HEK293 (cell line): ENCODE measurements around the gene TOR2A.

Source experiments
- AEBP2 ChIP-seq: fragments of 450-650 bp; formaldehyde crosslinking; IDR thresholded peaks from 2 replicates; pipeline ENCODE4 v1.5.1; 2016; ENCODE audit warnings: missing biosample characterization, missing genetic modification characterization, borderline replicate concordance
- OVOL3 ChIP-seq: fragments of 450-650 bp; formaldehyde crosslinking; IDR thresholded peaks from 2 replicates; pipeline ENCODE4 v1.5.1; 2016; ENCODE audit warnings: missing biosample characterization, missing genetic modification characterization
- PRDM2 ChIP-seq: fragments of 450-650 bp; formaldehyde crosslinking; IDR thresholded peaks from 2 replicates; pipeline ENCODE4 v1.5.1; 2016; ENCODE audit warnings: missing biosample characterization, missing genetic modification characterization, borderline replicate concordance
- PRDM6 ChIP-seq: fragments of 450-650 bp; formaldehyde crosslinking; IDR thresholded peaks from 2 replicates; pipeline ENCODE4 v1.5.1; 2017; ENCODE audit warnings: missing biosample characterization, missing genetic modification characterization
- SCRT1 ChIP-seq: fragments of 450-650 bp; formaldehyde crosslinking; IDR thresholded peaks from 2 replicates; pipeline ENCODE4 v1.5.1; 2016; ENCODE audit warnings: missing biosample characterization, missing genetic modification characterization, borderline replicate concordance
- ZBTB44 ChIP-seq: fragments of 450-650 bp; IDR thresholded peaks from 2 replicates; pipeline ENCODE4 v1.5.1; 2018; ENCODE audit warnings: missing biosample characterization, mild to moderate bottlenecking, missing genetic modification characterization
- ZBTB8A ChIP-seq: fragments of 450-650 bp; formaldehyde crosslinking; IDR thresholded peaks from 2 replicates; pipeline ENCODE4 v1.5.1; 2016; ENCODE audit warnings: missing biosample characterization, missing genetic modification characterization
- ZNF121 ChIP-seq: fragments of 450-650 bp; formaldehyde crosslinking; IDR thresholded peaks from 2 replicates; pipeline ENCODE4 v1.5.1; 2016; ENCODE audit warnings: missing biosample characterization, missing genetic modification characterization
- ZNF148 ChIP-seq: fragments of 450-650 bp; formaldehyde crosslinking; IDR thresholded peaks from 2 replicates; pipeline ENCODE4 v1.5.0; 2017; ENCODE audit warnings: missing biosample characterization, missing genetic modification characterization, borderline replicate concordance
- ZNF157 ChIP-seq: fragments of 450-650 bp; formaldehyde crosslinking; IDR thresholded peaks from 2 replicates; pipeline ENCODE4 v1.5.1; 2016; ENCODE audit warnings: missing biosample characterization, missing genetic modification characterization
- ZNF175 ChIP-seq: fragments of 450-650 bp; formaldehyde crosslinking; IDR thresholded peaks from 2 replicates; pipeline ENCODE4 v1.5.1; 2016; ENCODE audit warnings: missing biosample characterization, missing genetic modification characterization
- ZNF19 ChIP-seq: fragments of 450-650 bp; formaldehyde crosslinking; IDR thresholded peaks from 2 replicates; pipeline ENCODE4; 2016; ENCODE audit warnings: missing biosample characterization, missing genetic modification characterization, low read depth
- ZNF394 ChIP-seq: fragments of 450-650 bp; formaldehyde crosslinking; IDR thresholded peaks from 2 replicates; pipeline ENCODE4 v1.5.1; 2016; ENCODE audit warnings: missing biosample characterization, missing genetic modification characterization, mild to moderate bottlenecking, moderate library complexity, borderline replicate concordance
- ZNF513 ChIP-seq: fragments of 450-650 bp; IDR thresholded peaks from 2 replicates; pipeline ENCODE4 v1.5.1; 2018; ENCODE audit warnings: missing biosample characterization, missing genetic modification characterization
- ZNF548 ChIP-seq: fragments of 450-650 bp; formaldehyde crosslinking; IDR thresholded peaks from 2 replicates; pipeline ENCODE4 v1.5.1; 2016; ENCODE audit warnings: missing biosample characterization, missing genetic modification characterization
- ZNF549 ChIP-seq: fragments of 450-650 bp; IDR thresholded peaks from 2 replicates; pipeline ENCODE4 v1.5.1; 2018; ENCODE audit warnings: missing biosample characterization, missing genetic modification characterization, mild to moderate bottlenecking, inconsistent platforms, moderate library complexity
- ZNF561 ChIP-seq: fragments of 450-650 bp; IDR thresholded peaks from 2 replicates; pipeline ENCODE4 v1.5.1; 2018; ENCODE audit warnings: missing biosample characterization, missing genetic modification characterization, borderline replicate concordance
- ZNF571 ChIP-seq: fragments of 450-650 bp; formaldehyde crosslinking; IDR thresholded peaks from 2 replicates; pipeline ENCODE4 v1.5.0; 2017; ENCODE audit warnings: missing biosample characterization, missing genetic modification characterization
- ZNF610 ChIP-seq: fragments of 450-650 bp; formaldehyde crosslinking; IDR thresholded peaks from 2 replicates; pipeline ENCODE4 v1.5.1; 2016; ENCODE audit warnings: missing biosample characterization, missing genetic modification characterization, borderline replicate concordance
- ZNF658 ChIP-seq: fragments of 450-650 bp; formaldehyde crosslinking; IDR thresholded peaks from 2 replicates; pipeline ENCODE4; 2016; ENCODE audit warnings: missing biosample characterization, missing genetic modification characterization
- ZNF76 ChIP-seq: fragments of 450-650 bp; formaldehyde crosslinking; IDR thresholded peaks from 2 replicates; pipeline ENCODE4; 2016; ENCODE audit warnings: low read depth, missing biosample characterization, missing genetic modification characterization, borderline replicate concordance
- ZNF792 ChIP-seq: fragments of 450-650 bp; formaldehyde crosslinking; IDR thresholded peaks from 2 replicates; pipeline ENCODE4 v1.5.1; 2016; ENCODE audit warnings: missing biosample characterization, missing genetic modification characterization
- ZNF830 ChIP-seq: fragments of 450-650 bp; IDR thresholded peaks from 2 replicates; pipeline ENCODE4 v1.5.0; 2018; ENCODE audit warnings: missing biosample characterization, missing genetic modification characterization, low read depth, mild to moderate bottlenecking, moderate library complexity

TOR2A gene

GRCh38 chr9:127754099-127755060, 19.3 kb upstream of the TOR2A start (continued):
- TF ChIP-seq PRDM2 (tag by site-specific recombination) (no peak), ZNF513 (no peak), ZBTB8A (tag by site-specific recombination) (no peak), PRDM6 (no peak), ZNF175 (no peak), ZNF121 (tag by site-specific recombination) (no peak), ZNF157 (no peak), ZNF610 (tag by site-specific recombination) (no peak), ZNF148 (tag by site-specific recombination) (no peak), ZNF830 (tag by site-specific recombination) (no peak), ZBTB44 (no peak), ZNF19 (tag by site-specific recombination) (no peak), SCRT1 (tag by site-specific recombination) (no peak), ZNF548 (tag by site-specific recombination) (no peak), AEBP2 (tag by site-specific recombination) (no peak), ZNF549 (no peak), ZNF792 (tag by site-specific recombination) (no peak), ZNF76 (tag by site-specific recombination) (no peak; the same call in 1 of the 2 replicates), ZNF561 (tag by site-specific recombination) (no peak), ZNF658 (no peak), ZNF394 (tag by site-specific recombination) (no peak), ZNF571 (tag by site-specific recombination) (no peak), OVOL3 (tag by site-specific recombination) (no peak)
